ENCODE results near the gene DUSP10.

The DUSP10 gene

GRCh38 chr1:221748981-221749380, 7.1 kb upstream of the DUSP10 start:
- Histone ChIP-seq H3K9ac (ENCODE audit: low read depth in 1 of 2, low read length in 2 of 2) (no peak overlapping the region), H3K4me1 (ENCODE audit: control insufficient read depth in 2 of 2, insufficient read depth in 2 of 2, low read length in 2 of 2) (peaks cover 0 to 2% of the 10 kb centered on the region in 2 donors), H3K27ac (ENCODE audit: low read depth in 2 of 2, low read length in 2 of 2) (no peak overlapping the region), H3K9me3 (ENCODE audit: control insufficient read depth in 2 of 2, low read length in 2 of 2) (no peaks in the 10 kb centered on the region), H3K4me3 (ENCODE audit: low read length in 2 of 2) (no peak overlapping the region), H3K36me3 (ENCODE audit: control insufficient read depth in 2 of 2, insufficient read depth in 2 of 2, low read length in 2 of 2) (no peaks in the 10 kb centered on the region), H3K27me3 (ENCODE audit: control insufficient read depth in 2 of 2, insufficient read depth in 2 of 2, low read length in 2 of 2) (no peaks in the 10 kb centered on the region)

GRCh38 chr1:221747839-221748238, 6.0 kb upstream of the DUSP10 start:
- H3K4me1 ChIP-seq (ENCODE audit: control insufficient read depth in 2 of 2, insufficient read depth in 2 of 2, low read length in 2 of 2) = peaks cover 4 to 9% of the 10 kb centered on the region in 2 donors
- no peaks in the 10 kb centered on the region for H3K27me3 ChIP-seq (ENCODE audit: control insufficient read depth in 2 of 2, insufficient read depth in 2 of 2, low read length in 2 of 2)
- H3K27ac ChIP-seq (ENCODE audit: low read depth in 2 of 2, low read length in 2 of 2) = no peak overlapping the region
- H3K9ac ChIP-seq (ENCODE audit: low read depth in 1 of 2, low read length in 2 of 2) = no peak overlapping the region
- no peaks in the 10 kb centered on the region for H3K9me3 ChIP-seq (ENCODE audit: control insufficient read depth in 2 of 2, low read length in 2 of 2)
- H3K4me3 ChIP-seq (ENCODE audit: low read length in 2 of 2) = no peak overlapping the region
- H3K36me3 ChIP-seq (ENCODE audit: control insufficient read depth in 2 of 2, insufficient read depth in 2 of 2, low read length in 2 of 2) = no peaks in the 10 kb centered on the region

- no peaks in the 10 kb centered on the region for H3K36me3 ChIP-seq (ENCODE audit: control insufficient read depth in 2 of 2, insufficient read depth in 2 of 2, low read length in 2 of 2)
- peaks cover 16 to 24% of the 10 kb centered on the region in 2 donors for H3K4me1 ChIP-seq (ENCODE audit: control insufficient read depth in 2 of 2, insufficient read depth in 2 of 2, low read length in 2 of 2)
- no peaks in the 10 kb centered on the region for H3K27me3 ChIP-seq (ENCODE audit: control insufficient read depth in 2 of 2, insufficient read depth in 2 of 2, low read length in 2 of 2)
- H3K4me3 ChIP-seq (ENCODE audit: low read length in 2 of 2) = peak overlapping the region; percentile 83 to 95
- H3K9ac ChIP-seq (ENCODE audit: low read depth in 1 of 2, low read length in 2 of 2) = peak overlapping the region; percentile 61 to 96
- no peaks in the 10 kb centered on the region for H3K9me3 ChIP-seq (ENCODE audit: control insufficient read depth in 2 of 2, low read length in 2 of 2)
- peak overlapping the region; percentile 96 to 98 for H3K27ac ChIP-seq (ENCODE audit: low read depth in 2 of 2, low read length in 2 of 2)
Observed at GRCh38 chr1:221743416-221744208, 1.7 kb upstream of the DUSP10 start.

GRCh38 chr1:221742555-221743415, 896 bp upstream of the DUSP10 start:
- no peaks in the 10 kb centered on the region for H3K27me3 ChIP-seq (ENCODE audit: control insufficient read depth in 2 of 2, insufficient read depth in 2 of 2, low read length in 2 of 2)

GRCh38 chr1:221740993-221741702, 741 bp downstream of the DUSP10 start:
- Histone ChIP-seq H3K4me1 (ENCODE audit: control insufficient read depth in 2 of 2, insufficient read depth in 2 of 2, low read length in 2 of 2) (peaks cover 18 to 28% of the 10 kb centered on the region in 2 donors), H3K27me3 (ENCODE audit: control insufficient read depth in 2 of 2, insufficient read depth in 2 of 2, low read length in 2 of 2) (no peaks in the 10 kb centered on the region), H3K4me3 (ENCODE audit: low read length in 2 of 2) (peak overlapping the region; percentile 86 to 94), H3K9me3 (ENCODE audit: control insufficient read depth in 2 of 2, low read length in 2 of 2) (no peaks in the 10 kb centered on the region), H3K36me3 (ENCODE audit: control insufficient read depth in 2 of 2, insufficient read depth in 2 of 2, low read length in 2 of 2) (peaks cover 0 to 2% of the 10 kb centered on the region in 2 donors), H3K9ac (ENCODE audit: low read depth in 1 of 2, low read length in 2 of 2) (peak overlapping the region; percentile 73 to 92), H3K27ac (ENCODE audit: low read depth in 2 of 2, low read length in 2 of 2) (peak overlapping the region; percentile 81 to 98)

More at GRCh38 chr1:221742555-221743415, 896 bp upstream of the DUSP10 start:
- peaks cover 18 to 26% of the 10 kb centered on the region in 2 donors for H3K4me1 ChIP-seq (ENCODE audit: control insufficient read depth in 2 of 2, insufficient read depth in 2 of 2, low read length in 2 of 2)
- peak overlapping the region; percentile 96 to 99 for H3K9ac ChIP-seq (ENCODE audit: low read depth in 1 of 2, low read length in 2 of 2)
- H3K9me3 ChIP-seq (ENCODE audit: control insufficient read depth in 2 of 2, low read length in 2 of 2) = no peaks in the 10 kb centered on the region
- peak overlapping the region; percentile 83 to 95 for H3K4me3 ChIP-seq (ENCODE audit: low read length in 2 of 2)
- no peaks in the 10 kb centered on the region for H3K36me3 ChIP-seq (ENCODE audit: control insufficient read depth in 2 of 2, insufficient read depth in 2 of 2, low read length in 2 of 2)
- peak overlapping the region; percentile 96 to 98 for H3K27ac ChIP-seq (ENCODE audit: low read depth in 2 of 2, low read length in 2 of 2)

- peaks cover 18 to 28% of the 10 kb centered on the region in 2 donors for H3K4me1 ChIP-seq (ENCODE audit: control insufficient read depth in 2 of 2, insufficient read depth in 2 of 2, low read length in 2 of 2)
- H3K4me3 ChIP-seq (ENCODE audit: low read length in 2 of 2) = peak overlapping the region; percentile 86 to 94
- H3K27me3 ChIP-seq (ENCODE audit: control insufficient read depth in 2 of 2, insufficient read depth in 2 of 2, low read length in 2 of 2) = no peaks in the 10 kb centered on the region
- H3K9ac ChIP-seq (ENCODE audit: low read depth in 1 of 2, low read length in 2 of 2) = peak overlapping the region; percentile 73 to 92
- H3K9me3 ChIP-seq (ENCODE audit: control insufficient read depth in 2 of 2, low read length in 2 of 2) = no peaks in the 10 kb centered on the region
- peaks cover 0 to 2% of the 10 kb centered on the region in 2 donors for H3K36me3 ChIP-seq (ENCODE audit: control insufficient read depth in 2 of 2, insufficient read depth in 2 of 2, low read length in 2 of 2)
- H3K27ac ChIP-seq (ENCODE audit: low read depth in 2 of 2, low read length in 2 of 2) = no peak overlapping the region
Observed at GRCh38 chr1:221740369-221740992, 1.4 kb downstream of the DUSP10 start.

- no peak overlapping the region for H3K9ac ChIP-seq (ENCODE audit: low read depth in 1 of 2, low read length in 2 of 2)
- H3K27me3 ChIP-seq (ENCODE audit: control insufficient read depth in 2 of 2, insufficient read depth in 2 of 2, low read length in 2 of 2) = no peaks in the 10 kb centered on the region
- H3K4me3 ChIP-seq (ENCODE audit: low read length in 2 of 2) = no peak overlapping the region
- H3K9me3 ChIP-seq (ENCODE audit: control insufficient read depth in 2 of 2, low read length in 2 of 2) = no peaks in the 10 kb centered on the region
- H3K36me3 ChIP-seq (ENCODE audit: control insufficient read depth in 2 of 2, insufficient read depth in 2 of 2, low read length in 2 of 2) = peaks cover 0 to 2% of the 10 kb centered on the region in 2 donors
- peaks cover 18 to 28% of the 10 kb centered on the region in 2 donors for H3K4me1 ChIP-seq (ENCODE audit: control insufficient read depth in 2 of 2, insufficient read depth in 2 of 2, low read length in 2 of 2)
- H3K27ac ChIP-seq (ENCODE audit: low read depth in 2 of 2, low read length in 2 of 2) = no peak overlapping the region
Observed at GRCh38 chr1:221739677-221740025, 2.2 kb downstream of the DUSP10 start.

GRCh38 chr1:221739018-221739676, 2.7 kb downstream of the DUSP10 start:
- Histone ChIP-seq H3K9me3 (ENCODE audit: control insufficient read depth in 2 of 2, low read length in 2 of 2) (no peaks in the 10 kb centered on the region), H3K4me1 (ENCODE audit: control insufficient read depth in 2 of 2, insufficient read depth in 2 of 2, low read length in 2 of 2) (peaks cover 17 to 28% of the 10 kb centered on the region in 2 donors), H3K9ac (ENCODE audit: low read depth in 1 of 2, low read length in 2 of 2) (no peak overlapping the region), H3K4me3 (ENCODE audit: low read length in 2 of 2) (peak overlapping the region in 1 of 2 donors; percentile 14), H3K27me3 (ENCODE audit: control insufficient read depth in 2 of 2, insufficient read depth in 2 of 2, low read length in 2 of 2) (no peaks in the 10 kb centered on the region), H3K36me3 (ENCODE audit: control insufficient read depth in 2 of 2, insufficient read depth in 2 of 2, low read length in 2 of 2) (peaks cover 0 to 2% of the 10 kb centered on the region in 2 donors), H3K27ac (ENCODE audit: low read depth in 2 of 2, low read length in 2 of 2) (no peak overlapping the region)

- no peaks in the 10 kb centered on the region for H3K9me3 ChIP-seq (ENCODE audit: control insufficient read depth in 2 of 2, low read length in 2 of 2)
- H3K9ac ChIP-seq (ENCODE audit: low read depth in 1 of 2, low read length in 2 of 2) = no peak overlapping the region
- peaks cover 10 to 24% of the 10 kb centered on the region in 2 donors for H3K4me1 ChIP-seq (ENCODE audit: control insufficient read depth in 2 of 2, insufficient read depth in 2 of 2, low read length in 2 of 2)
- no peak overlapping the region for H3K4me3 ChIP-seq (ENCODE audit: low read length in 2 of 2)
- H3K27me3 ChIP-seq (ENCODE audit: control insufficient read depth in 2 of 2, insufficient read depth in 2 of 2, low read length in 2 of 2) = no peaks in the 10 kb centered on the region
- no peak overlapping the region for H3K27ac ChIP-seq (ENCODE audit: low read depth in 2 of 2, low read length in 2 of 2)
- H3K36me3 ChIP-seq (ENCODE audit: control insufficient read depth in 2 of 2, insufficient read depth in 2 of 2, low read length in 2 of 2) = peaks cover 0 to 2% of the 10 kb centered on the region in 2 donors
Observed at GRCh38 chr1:221736714-221737113, 5.2 kb downstream of the DUSP10 start.

Measured in mucosa of rectum (tissue), 2 donors.